PC-3 (cell line): ENCODE data around the gene TMEM167A. TPM values are rescaled to one million over a fixed set of nuclear protein-coding genes. Genes with fewer than 3 reads are reported as not detected.

ENCODE experiments used
- ATAC-seq: fragments of 200-7000 bp; cut with Tn5 transposase; 2 replicates; pipeline ENCODE4 v1.9.1; 2020; ENCODE audit warnings: mild to moderate bottlenecking, moderate library complexity
- BruUV-seq: library from RNA; stranded (reverse); fragments of 400-500 nt; replicated peaks from 2 replicates; lab custom pipeline; 2021; lab: Mats Ljungman, UMichigan
- CTCF ChIA-PET: fragments of 300-600 bp; sonication (Branson Sonifier 250); formaldehyde crosslinking; loops from one replicate; lab custom pipeline; 2022; ENCODE audit warnings: antibody characterized with exemption; lab: Charles Lee
- POLR2A ChIA-PET: fragments of 300-600 bp; sonication (Branson Sonifier 250); formaldehyde crosslinking; loops from one replicate; lab custom pipeline; 2022; ENCODE audit warnings: antibody characterized with exemption; ENCODE audit not compliant: unreplicated experiment; lab: Charles Lee
- DNase-seq: peaks from one replicate; pipeline ENCODE4 v3.0.0-alpha.2; 2015
- H2AFZ ChIP-seq: fragments of 300-600 bp; sonication (generic); 2 replicates; pipeline ENCODE4 v1.6.0; 2016; ENCODE audit warnings: antibody characterized with exemption, low read length
- H3F3A ChIP-seq: fragments of 300-600 bp; sonication (generic); one replicate; pipeline ENCODE4 v1.6.0; 2017; ENCODE audit warnings: antibody characterized with exemption, low read length, control low read depth, mild to moderate bottlenecking; ENCODE audit not compliant: unreplicated experiment
- H3K27ac ChIP-seq: fragments of 300-600 bp; sonication (generic); 2 replicates; pipeline ENCODE4 v1.5.1; 2016; ENCODE audit warnings: mild to moderate bottlenecking, low read length
- H3K27me3 ChIP-seq: fragments of 300-600 bp; sonication (generic); 2 replicates; pipeline ENCODE4 v1.6.1; 2016; ENCODE audit warnings: low read length, mixed read lengths
- H3K36me3 ChIP-seq: fragments of 300-600 bp; sonication (generic); 2 replicates; pipeline ENCODE4 v1.6.1; 2016; ENCODE audit warnings: low read depth, mixed run types, low read length, mixed read lengths
- H3K4me1 ChIP-seq: fragments of 300-600 bp; sonication (generic); 2 replicates; pipeline ENCODE4 v1.5.1; 2016; ENCODE audit warnings: low read length; ENCODE audit not compliant: insufficient read depth
- H3K4me2 ChIP-seq: fragments of 300-600 bp; sonication (generic); 2 replicates; pipeline ENCODE4 v1.6.0; 2016; ENCODE audit warnings: low read length
- H3K4me3 ChIP-seq: fragments of 300-600 bp; sonication (generic); 2 replicates; pipeline ENCODE4 v1.5.1; 2016; ENCODE audit warnings: mild to moderate bottlenecking, low read length, mixed read lengths
- H3K79me2 ChIP-seq: fragments of 300-600 bp; sonication (generic); 2 replicates; pipeline ENCODE4 v1.6.1; 2017; ENCODE audit warnings: low read length, mixed read lengths
- H3K9ac ChIP-seq: fragments of 300-600 bp; sonication (generic); 2 replicates; pipeline ENCODE4 v1.6.0; 2016; ENCODE audit warnings: mild to moderate bottlenecking, low read length
- H3K9me2 ChIP-seq: fragments of 300-600 bp; sonication (generic); replicated peaks from 2 replicates; pipeline ENCODE4 v1.6.1; 2016; ENCODE audit warnings: mixed run types, low read length, mixed read lengths
- H3K9me3 ChIP-seq: fragments of 300-600 bp; sonication (generic); 2 replicates; pipeline ENCODE4 v1.6.1; 2016; ENCODE audit warnings: low read length, mixed read lengths
- H4K20me1 ChIP-seq: fragments of 300-600 bp; sonication (generic); 2 replicates; pipeline ENCODE4 v1.6.1; 2016; ENCODE audit warnings: low read length, mixed read lengths
- EZH2 ChIP-seq: fragments of 300-600 bp; sonication (generic); IDR thresholded peaks from one replicate; pipeline ENCODE4 v1.6.1; 2017; ENCODE audit warnings: antibody characterized with exemption, mild to moderate bottlenecking, low read length; ENCODE audit not compliant: unreplicated experiment
- EZH2phosphoT487 ChIP-seq: fragments of 300-600 bp; sonication (generic); IDR thresholded peaks from 2 replicates; pipeline ENCODE4 v1.6.1; 2018; ENCODE audit warnings: mild to moderate bottlenecking, antibody characterized with exemption, low read length, borderline replicate concordance
- intact Hi-C: fragments of 100-400 bp; cut with micrococcal nuclease; formaldehyde crosslinking; loops from 2 replicates; pipeline ENCODE4 v1.9.0; 2023
- total RNA-seq: library from RNA; depleted of rRNA; stranded (reverse); fragments of >200 nt; gene quantifications from 2 replicates; pipeline ENCODE4 v1.2.3, GENCODE V29; 2014
- TF ChIP-seq, protein P1 (sequence below): fragments of 300-600 bp; sonication (generic); conservative IDR thresholded peaks from 2 replicates; pipeline ENCODE4 v1.5.1; 2017; ENCODE audit warnings: antibody characterized with exemption, low read depth, mild to moderate bottlenecking, low read length

Gene TMEM167A
- total RNA-seq, 1 experiment from 2014 or later = 35.7 TPM

DNA sequence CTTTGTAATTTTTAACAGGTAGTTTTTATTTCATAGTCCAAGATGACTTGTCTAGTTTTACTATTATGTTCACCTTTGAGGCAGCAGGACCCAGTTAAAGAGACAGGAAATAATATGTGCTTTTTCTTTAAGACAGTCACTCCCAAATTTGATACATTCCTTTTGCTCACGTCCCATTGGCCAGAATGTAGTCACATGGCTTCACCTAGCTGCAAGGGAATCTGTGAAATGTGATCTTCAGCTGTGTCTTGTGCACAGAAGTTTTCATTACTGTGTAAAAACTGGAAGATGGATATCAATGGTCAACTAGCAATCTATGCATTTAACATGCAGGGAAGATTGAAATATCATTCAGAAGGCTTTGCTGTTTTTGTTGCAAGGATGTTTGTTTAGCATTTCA is 41.3 kb upstream of the TMEM167A start:
- no TSS peak for BruUV-seq
- CTCF ChIA-PET = no interaction called here
- ATAC-seq = no peak
- Histone ChIP-seq H3K36me3 (peaks cover 4% of the 10 kb centered on the region; the same call in 1 of the 2 replicates), H2AFZ (no peak overlapping the region), H3K79me2 (no peaks in the 10 kb centered on the region), H3K9me2 (no peaks in the 10 kb centered on the region), H3K27ac (no peak overlapping the region), H3K9me3 (no peaks in the 10 kb centered on the region), H3K4me3 (no peak overlapping the region), H3K4me2 (no peak overlapping the region), H3K9ac (no peak overlapping the region), H3K27me3 (no peaks in the 10 kb centered on the region), H4K20me1 (no peaks in the 10 kb centered on the region), H3F3A (no peaks in the 10 kb centered on the region), H3K4me1 (no peaks in the 10 kb centered on the region)
- intact Hi-C loops = no loop called here
- DNase-seq = no peak
- POLR2A ChIA-PET = no interaction called here
- TF ChIP-seq EZH2phosphoT487 = no peak
- no peak for TF ChIP-seq EZH2
- TF ChIP-seq, protein P1, sequence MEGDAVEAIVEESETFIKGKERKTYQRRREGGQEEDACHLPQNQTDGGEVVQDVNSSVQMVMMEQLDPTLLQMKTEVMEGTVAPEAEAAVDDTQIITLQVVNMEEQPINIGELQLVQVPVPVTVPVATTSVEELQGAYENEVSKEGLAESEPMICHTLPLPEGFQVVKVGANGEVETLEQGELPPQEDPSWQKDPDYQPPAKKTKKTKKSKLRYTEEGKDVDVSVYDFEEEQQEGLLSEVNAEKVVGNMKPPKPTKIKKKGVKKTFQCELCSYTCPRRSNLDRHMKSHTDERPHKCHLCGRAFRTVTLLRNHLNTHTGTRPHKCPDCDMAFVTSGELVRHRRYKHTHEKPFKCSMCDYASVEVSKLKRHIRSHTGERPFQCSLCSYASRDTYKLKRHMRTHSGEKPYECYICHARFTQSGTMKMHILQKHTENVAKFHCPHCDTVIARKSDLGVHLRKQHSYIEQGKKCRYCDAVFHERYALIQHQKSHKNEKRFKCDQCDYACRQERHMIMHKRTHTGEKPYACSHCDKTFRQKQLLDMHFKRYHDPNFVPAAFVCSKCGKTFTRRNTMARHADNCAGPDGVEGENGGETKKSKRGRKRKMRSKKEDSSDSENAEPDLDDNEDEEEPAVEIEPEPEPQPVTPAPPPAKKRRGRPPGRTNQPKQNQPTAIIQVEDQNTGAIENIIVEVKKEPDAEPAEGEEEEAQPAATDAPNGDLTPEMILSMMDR = no peak

DNA sequence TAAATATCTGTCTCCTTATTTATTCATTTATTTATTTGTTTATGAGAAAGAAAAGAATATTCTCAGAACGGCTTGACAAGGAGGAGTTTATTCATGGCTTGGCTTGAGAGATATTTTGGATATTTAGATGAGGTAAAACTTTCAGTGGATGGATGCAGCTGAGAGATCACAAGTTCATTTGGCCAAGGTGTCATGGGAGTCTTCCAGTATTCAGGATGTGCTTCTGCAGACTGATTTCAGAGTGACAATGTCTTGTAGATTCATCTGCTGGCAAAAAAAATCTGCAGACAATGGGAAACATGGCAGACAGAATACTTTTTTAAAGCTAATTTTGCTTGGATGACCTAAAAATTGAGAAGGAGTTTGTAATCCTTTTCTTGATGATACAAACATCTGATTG is 38.6 kb upstream of the TMEM167A start:
- DNase-seq (no peak), ATAC-seq (no peak)
- no peaks in the 10 kb centered on the region for H3K27me3 ChIP-seq
- BruUV-seq = no TSS peak
- no peak overlapping the region for H3K27ac ChIP-seq
- no peaks in the 10 kb centered on the region for H3K9me3 ChIP-seq
- H3K36me3 ChIP-seq = peaks cover 4% of the 10 kb centered on the region; the same call in 1 of the 2 replicates
- H3K9me2 ChIP-seq = no peaks in the 10 kb centered on the region
- H3K4me1 ChIP-seq = no peaks in the 10 kb centered on the region
- no peak overlapping the region for H3K4me2 ChIP-seq
- CTCF ChIA-PET = no interaction called here
- H3F3A ChIP-seq = no peaks in the 10 kb centered on the region
- H2AFZ ChIP-seq = no peak overlapping the region
- H4K20me1 ChIP-seq = no peaks in the 10 kb centered on the region
- H3K79me2 ChIP-seq = no peaks in the 10 kb centered on the region
- intact Hi-C loops = no loop called here
- no peak overlapping the region for H3K4me3 ChIP-seq
- H3K9ac ChIP-seq = no peak overlapping the region
- POLR2A ChIA-PET = interaction anchor here (0.6 kb wide), 1 partner anchor 418 kb away, joined by 3 read pairs; no protein-coding TSS in a partner anchor
- TF ChIP-seq EZH2 (no peak), EZH2phosphoT487 (no peak)
- TF ChIP-seq, protein P1 = no peak

DNA sequence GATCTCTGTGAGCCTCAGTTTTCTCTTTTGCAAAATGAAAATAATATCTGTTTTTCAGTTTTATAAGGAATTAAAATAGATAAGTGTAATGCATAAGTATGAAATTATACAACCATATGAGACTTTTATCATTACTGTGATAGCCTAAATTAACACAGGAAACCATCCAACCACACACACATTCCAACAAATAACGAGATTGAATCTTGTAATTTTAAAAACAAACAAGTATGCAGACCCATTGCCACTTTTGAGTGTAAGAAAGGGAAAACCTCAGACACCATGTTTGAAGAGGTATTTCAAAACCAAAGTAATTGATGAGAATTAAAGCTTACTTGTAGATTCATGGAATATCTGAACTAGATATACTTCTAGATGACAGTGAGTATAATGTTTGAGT is 32.2 kb upstream of the TMEM167A start:
- H3K27me3 ChIP-seq = no peaks in the 10 kb centered on the region
- intact Hi-C loops = no loop called here
- ChIA-PET POLR2A (no interaction called here), CTCF (no interaction called here)
- no peak for TF ChIP-seq EZH2phosphoT487
- TF ChIP-seq EZH2 = no peak
- TF ChIP-seq, protein P1 = no peak
- no peaks in the 10 kb centered on the region for H4K20me1 ChIP-seq
- no peaks in the 10 kb centered on the region; the same call in 1 of the 2 replicates for H3K36me3 ChIP-seq
- no peaks in the 10 kb centered on the region for H3K9me3 ChIP-seq
- no peaks in the 10 kb centered on the region for H3K4me1 ChIP-seq
- H3K4me2 ChIP-seq = no peak overlapping the region
- no peak overlapping the region for H2AFZ ChIP-seq
- DNase-seq (no peak), ATAC-seq (no peak)
- BruUV-seq = no TSS peak
- no peak overlapping the region for H3K27ac ChIP-seq
- no peaks in the 10 kb centered on the region for H3F3A ChIP-seq
- no peaks in the 10 kb centered on the region for H3K9me2 ChIP-seq
- H3K79me2 ChIP-seq = no peaks in the 10 kb centered on the region
- no peak overlapping the region for H3K9ac ChIP-seq
- H3K4me3 ChIP-seq = no peak overlapping the region
